Islet of Langerhans (tissue), 1 donor: ENCODE measurements around the gene SRC.
"Not testable (repeated sequence)": the region's sequence is repeated elsewhere in the genome, so short reads cannot be mapped to it uniquely, and the experiment has no call there.

Experiments
- FAIRE-seq: peaks from one replicate; lab custom pipeline; 2011; peaks lifted over from hg19 to GRCh38; lab: Jason Lieb, UNC

The SRC gene

DNA sequence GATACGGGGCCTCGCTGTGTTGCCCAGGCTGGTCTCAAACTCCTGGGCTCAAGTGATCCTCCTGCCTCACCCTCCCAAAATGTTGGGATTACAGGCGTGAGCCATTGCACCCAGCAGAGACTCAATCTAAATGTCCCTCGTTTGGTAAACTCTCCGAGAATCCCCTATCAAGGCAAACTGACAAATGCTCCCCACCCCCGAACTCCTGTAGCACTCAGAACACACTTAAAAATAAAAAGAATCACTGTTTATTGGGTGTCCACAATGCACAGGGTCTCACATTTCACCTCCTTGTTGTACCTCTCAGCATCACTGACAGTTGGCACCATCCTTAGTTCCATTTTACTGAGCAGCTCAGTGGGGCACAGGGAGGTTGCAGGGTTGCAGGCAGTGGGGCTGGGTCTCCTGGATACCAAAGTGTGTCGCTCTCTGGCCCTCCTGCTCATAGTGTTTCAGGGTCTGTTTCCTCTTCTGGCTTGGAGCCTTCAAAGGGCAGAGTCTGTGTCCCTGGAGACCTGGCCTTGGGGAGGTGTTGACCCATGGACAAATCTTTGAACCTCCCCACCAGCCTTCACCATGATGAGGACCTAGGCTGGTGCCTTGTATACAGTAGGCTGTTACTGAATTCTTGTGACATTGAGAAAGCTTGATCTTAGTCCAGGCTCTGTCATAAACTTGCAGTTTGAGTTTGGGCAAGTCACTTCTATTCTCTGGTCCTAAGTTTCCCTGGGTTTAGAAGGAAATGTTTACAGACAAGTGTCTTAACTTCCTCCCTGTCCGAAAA, 8.5 kb upstream of the SRC start:
- FAIRE-seq: no peak

DNA sequence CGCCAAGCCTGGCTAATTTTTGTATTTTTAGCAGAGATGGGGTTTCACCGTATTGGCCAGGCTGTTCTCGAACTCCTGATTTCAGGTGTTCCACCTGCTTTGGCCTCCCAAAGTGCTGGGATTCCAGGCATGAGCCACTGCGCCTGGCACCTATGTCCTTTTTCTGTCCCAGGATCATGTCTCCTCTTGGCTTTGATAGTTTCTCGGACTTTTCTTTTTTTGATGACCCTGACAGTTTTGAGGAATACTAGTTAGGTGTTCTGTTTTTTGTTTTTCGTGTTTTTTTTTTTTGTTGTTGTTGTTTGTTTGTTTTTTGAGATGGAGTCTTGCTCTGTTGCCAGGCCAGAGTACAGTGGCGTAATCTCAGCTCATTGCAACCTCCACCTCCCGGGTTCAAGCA, 7.6 kb upstream of the SRC start:
- FAIRE-seq: not testable (repeated sequence)

DNA sequence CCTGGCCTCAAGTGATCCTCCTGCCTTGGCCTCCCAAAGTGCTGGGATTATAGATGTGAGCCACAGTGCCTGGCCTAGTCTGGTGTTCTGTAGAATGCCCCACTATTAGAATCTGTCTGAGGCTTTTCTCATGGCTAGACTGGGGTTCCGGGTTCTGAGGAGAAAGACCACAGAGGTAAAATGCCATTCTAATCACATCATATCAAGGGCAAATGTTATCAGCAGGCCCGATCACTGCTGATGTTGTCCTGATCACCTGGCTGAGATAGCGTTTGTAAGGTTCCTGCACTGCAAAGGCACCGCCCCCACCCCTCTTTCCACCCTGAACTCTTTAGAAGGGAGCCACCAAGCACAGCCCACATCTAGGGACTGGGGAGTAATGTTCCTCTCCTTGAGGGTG, 6.7 kb upstream of the SRC start:
- no peak for FAIRE-seq

DNA sequence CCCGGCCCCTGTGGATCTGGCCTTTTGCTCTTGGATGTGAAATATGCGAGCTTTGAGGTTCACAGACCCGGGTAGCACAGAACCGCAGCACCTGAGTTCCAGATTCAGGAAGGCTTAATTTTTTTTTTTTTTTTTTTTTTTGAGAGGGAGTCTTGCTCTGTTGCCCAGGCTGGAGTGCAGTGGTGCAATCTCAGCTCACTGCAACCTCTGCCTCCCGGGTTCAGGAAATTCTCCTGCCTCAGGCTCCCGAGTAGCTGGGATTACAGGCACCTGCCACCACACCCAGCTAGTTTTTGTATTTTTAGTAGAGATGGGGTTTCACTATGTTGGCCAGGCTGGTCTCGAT, 6.2 kb upstream of the SRC start:
- not testable (repeated sequence) for FAIRE-seq

DNA sequence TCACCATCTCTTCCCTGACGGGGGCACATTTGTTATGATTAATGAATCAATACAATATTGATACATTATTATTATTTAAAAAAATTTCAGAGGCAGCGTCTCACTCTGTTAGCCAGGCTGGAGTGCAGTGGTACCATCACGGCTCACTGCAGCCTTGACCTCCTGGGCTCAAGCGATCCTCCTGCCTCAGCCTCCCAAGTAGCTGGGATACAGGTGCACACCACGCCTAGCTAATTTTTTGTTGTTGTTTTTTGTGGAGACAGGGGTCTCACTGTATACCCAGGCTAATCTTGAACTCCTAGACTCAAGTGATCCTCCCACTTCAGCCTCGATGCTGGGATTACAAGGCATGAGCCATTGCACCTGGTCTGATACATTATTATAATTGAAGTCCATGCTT, 4.9 kb upstream of the SRC start:
- FAIRE-seq: no peak

DNA sequence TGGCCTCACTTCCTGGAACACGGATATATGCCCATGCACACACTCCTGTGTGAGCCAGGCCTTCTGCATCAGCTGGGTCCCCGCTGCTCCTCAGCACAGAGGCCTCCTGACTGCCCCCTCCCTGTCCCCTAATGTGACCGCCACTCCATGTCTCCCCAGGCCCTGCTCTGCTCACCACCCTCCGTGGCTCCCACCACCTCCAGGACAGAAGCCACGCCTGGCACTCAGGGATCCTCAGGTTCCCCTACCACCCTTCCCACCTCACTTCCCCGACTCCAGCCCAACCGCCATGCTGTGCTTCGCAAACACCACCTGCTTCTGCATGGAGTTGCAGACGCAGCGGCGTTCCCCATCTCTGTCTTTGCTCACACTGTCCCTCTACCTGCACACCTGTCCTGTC, 4.3 kb upstream of the SRC start:
- FAIRE-seq: no peak

DNA sequence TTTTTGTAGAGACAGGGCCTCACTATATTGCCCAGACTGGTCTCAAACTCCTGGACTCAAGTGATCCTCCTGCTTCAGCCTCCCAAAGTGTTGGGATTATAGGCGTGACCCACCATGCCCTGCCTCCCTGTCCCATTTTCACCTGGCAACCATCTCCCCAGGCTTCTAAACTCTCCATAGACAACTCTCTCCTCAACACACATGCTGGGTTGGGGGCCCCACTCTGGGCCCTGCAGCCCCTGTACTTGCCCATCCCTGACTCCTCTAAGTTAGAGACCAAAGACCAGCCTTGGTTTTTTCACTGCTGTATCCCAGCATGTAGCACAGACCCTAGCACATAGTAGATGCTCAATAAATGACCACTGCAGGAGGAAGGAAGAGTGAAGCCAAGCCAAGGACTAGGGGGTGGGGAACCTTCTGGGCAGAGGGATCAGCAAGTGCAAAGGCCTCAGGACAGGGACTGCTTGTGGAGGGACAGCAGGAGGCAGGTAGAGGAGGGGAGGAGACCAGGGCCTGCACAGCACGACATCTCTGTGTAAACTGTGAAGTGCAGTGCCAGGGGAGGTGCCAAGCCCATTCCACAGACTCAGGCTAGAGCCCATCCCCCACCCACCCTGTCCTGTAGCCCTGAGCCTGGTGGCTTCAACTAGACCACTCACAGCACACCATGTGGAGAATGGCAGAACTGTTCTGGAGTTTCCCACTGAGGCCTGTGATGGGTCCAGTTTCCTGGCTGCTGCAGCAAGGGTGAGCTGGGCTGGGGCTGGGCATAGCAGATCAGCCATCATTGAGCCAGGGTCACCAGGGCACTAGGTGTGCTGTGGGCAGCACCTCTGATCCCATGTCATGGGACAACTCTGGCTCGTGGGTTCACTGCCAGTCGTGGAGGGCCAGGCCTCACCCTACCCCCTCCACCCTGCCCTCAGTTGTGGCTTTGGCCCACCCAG, 3.4 kb upstream of the SRC start:
- FAIRE-seq: no peak

DNA sequence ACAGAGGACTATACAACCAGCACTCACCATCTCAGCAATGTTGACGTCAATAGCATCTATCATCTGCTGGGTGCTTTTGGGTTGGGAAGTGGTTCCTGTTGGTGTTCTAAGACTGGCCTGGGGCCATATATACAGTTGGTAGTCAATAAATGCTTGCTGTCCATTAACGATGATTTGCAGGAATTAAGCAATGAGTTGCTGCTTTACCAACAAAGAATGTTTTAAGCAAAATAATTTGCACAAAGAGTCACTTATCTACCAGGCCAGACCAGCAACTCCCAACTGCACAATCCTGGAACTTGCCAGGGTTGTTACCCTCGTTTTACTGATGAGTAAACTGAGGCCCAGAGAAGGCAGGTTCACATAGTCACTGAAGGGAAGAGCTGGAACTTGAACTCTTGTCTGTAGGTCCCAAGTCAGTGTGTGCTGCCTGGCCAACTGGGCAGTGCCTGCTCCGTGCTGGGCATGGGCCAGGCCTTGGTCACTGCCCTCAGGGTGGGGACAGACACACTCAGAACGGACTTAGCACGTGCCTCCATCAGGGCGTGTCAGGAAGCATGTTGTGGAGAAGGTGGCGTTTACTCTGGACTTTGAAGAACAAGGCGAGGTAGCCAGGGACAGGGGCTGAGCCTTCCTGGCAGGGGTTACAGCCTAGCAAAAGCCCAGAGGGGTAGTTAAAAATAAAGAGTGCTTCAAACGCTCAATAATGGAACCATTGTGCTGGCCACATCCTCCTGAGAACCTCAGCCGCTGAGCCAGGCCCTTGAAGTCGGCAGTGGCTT, 2.5 kb upstream of the SRC start:
- FAIRE-seq: no peak

DNA sequence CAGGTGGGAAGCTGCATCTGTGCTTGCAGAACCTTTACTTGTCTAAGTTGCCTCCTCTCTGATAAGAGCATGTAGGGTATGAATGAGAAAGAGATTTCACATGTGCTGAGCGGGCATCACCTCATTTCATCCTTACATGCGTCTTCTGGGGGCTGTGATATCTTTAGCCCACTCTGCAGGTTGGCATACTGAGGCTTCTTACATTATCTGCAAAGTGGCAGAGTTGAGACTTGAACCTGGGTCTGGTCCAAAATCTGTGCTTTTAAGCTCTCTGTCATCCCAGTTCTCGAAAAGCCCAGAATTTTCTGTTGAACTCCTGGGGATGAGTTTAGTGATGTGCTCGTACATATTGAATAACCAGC, 2.0 kb upstream of the SRC start:
- no peak for FAIRE-seq

DNA sequence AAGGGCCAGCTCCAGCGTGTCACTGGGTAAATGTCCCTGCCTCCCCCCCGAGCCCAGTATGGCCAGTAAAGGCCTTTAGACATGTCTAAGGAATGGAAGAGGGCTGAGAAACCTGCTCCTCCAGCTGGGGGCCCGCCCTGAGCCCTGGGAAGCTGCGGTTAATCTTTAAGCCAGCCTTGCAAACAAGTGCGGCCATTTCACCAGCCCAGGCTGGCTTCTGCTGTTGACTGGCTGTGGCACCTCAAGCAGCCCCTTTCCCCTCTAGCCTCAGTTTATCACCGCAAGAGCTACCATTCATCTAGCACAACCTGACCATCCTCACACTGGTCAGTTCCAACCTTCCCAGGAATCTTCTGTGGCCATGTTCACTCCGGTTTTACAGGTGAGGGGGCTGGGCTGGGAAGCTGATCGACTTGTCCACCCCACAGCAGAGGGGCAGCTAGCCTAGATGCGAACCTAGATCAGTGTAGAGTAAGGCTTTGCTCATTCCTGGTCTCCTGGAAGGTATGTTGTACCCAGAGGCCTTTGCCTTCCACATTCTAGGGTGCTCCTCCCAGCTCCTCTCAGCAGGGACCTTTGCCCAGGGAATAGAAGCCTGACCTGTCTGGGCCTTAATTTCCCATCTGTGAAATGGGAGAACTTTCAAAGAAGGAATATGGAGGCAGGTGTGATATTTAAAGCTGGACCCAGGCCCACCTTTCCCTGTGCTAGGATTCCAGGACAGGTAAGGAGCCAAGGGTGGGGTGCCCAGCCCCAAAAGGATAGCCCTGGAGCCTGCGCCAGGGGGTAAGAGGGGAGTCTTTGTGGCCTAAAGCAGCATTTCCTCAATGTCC, 1.2 kb upstream of the SRC start:
- no peak for FAIRE-seq

DNA sequence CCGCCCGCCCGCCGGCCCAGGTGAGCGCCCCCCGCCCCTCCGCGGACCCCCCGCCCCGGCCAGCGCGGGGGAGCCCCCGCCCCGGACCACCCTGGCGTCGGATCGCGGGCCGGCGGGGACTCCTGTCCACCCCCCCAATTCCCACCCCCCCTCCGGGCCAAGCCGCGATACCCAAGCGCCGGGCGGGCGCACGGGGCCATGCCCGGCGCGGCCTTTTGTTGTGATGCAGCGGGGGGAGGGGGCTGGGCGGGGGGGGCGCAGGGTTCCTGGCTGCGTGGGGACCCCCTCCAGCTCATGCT, 245 bp downstream of the SRC start:
- FAIRE-seq: no peak

DNA sequence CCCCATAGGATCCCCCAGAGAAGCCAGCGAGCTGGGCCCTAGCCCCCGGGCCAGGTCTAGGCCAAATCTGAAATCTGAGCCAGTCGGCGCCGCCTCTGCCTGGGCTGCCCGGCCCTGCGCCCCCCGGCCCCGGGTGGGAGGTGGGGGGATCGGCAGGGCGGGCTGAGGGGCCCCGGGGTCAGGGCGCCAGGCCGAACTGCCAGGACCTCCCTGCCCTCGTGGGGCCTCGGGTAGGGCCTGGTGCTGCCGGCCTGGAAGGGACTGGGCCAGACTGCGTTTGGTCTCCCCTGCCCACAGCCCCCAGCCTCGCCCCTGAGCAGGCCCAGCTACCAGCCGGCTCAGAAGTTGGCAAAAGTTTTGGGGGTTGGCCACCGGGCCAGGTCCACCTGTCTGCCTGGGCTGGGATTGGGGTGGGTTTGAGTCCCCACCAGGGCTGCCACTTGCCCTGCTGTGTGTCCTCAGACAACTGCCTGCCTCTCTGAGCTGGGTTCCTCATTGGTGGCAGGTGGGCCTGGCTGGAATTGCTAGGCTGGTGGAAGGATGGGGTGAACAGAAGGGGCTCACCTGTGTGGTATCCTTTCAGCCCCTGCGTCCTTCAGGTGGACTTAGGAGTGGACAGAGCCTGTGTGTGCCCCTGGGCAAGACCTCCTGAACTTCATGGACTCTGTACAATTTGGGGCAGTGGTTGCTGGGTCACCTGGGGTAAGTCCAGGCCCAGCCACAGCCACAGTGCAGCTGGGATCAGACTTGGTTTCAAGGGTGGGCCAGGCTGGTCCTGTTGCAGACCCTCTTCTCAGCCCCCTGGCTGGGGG, 801 bp downstream of the SRC start:
- FAIRE-seq: no peak

DNA sequence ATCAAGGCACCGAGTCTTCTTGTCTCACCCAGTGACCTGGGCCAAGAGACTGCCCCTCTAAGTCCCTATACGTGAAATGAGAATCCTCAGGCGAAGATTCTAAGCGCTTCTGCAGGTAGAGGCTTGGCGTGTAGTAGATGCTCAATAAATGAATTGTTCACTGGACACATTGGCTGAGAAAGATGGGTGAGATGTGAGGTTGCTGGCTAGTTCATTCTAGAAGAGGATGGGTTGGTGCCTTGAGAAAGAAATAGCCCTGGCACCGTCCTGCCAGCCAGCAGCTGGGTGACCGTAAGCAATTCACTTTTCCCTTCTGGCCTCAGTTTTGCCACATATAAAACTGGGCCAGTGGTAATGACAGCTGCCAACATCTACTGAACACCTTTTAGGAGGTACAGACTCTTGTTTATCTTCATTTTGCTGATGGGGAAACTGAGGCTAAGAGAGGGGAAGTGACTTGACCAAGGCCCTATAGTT, 1.4 kb downstream of the SRC start:
- FAIRE-seq: no peak

DNA sequence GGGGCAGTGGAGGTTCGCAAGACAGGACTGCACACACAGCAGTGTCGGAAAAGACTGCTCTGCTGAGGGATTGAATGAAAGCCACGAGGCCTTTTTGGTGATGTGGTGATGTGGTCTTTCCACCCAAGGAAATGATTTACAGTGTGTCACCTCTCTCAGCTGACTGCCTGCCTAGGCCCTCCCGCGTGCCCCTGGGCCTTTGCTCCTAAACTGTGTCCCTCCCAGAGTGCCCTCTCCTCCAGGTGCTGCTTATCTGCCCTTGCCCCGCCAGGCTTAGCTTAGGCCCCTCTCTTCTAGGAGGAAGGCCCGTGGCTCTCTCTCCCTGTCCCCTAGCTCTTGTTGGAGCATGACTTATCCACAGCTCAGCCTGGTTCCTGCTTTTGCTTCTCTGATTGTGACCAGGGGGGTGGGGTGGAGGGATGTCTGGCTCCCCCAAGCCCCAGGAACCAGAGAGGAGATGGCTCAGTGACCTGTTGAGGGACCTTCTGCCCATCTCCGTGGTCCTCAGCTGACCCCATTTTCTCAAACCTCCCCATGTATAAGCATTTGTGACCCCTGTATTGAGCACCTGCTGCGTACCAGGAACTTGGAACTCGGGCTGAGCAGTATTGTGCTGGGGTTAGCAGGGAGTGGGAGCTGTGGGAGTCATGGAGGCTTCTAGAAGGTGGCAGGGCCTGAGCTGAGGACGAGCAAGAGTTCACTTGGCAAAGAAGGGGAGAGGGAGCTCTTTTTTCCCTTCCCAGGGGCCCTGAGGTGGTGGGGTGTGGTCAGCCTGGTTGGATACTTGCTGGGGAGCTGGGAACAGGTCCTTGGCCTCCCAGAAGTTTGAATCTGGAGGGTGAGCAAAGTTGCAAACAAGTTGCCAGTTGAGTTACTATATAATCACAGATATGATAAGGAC, 2.2 kb downstream of the SRC start:
- no peak for FAIRE-seq

DNA sequence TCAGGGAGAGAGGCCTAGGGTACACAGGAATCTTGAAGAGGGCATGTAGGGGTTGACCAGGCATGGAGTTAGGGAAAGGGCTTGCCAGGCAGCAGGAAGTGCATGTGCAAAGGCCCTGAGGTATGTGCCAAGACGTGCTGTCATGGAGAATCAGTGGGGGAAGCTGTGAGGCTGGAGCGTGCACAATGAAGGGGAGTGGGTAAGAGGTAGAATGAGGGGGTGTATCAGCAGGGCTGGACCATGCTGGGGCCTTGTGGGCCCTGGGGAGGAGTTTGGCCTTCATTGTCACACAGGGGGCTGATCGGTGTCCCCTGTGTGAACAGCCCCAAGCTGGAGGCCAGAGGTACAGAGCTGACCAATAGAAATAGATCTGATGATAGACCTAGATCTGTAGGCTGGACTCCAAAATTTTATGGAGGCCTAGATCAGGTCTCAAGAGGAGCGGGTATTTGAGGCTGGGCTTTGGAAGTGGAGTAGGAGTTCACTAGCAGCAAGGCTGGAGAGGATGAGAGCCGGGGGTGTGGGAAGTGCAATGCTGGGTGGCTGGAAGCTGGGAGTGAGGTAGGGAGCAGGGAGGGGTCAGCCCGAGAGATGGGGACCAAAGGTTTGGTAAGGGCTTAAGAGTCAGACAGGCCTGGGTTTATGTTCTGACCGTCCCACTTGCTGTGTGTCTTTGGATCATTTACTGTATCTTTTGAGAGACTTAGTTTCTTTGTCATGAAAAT, 3.0 kb downstream of the SRC start:
- FAIRE-seq: no peak

DNA sequence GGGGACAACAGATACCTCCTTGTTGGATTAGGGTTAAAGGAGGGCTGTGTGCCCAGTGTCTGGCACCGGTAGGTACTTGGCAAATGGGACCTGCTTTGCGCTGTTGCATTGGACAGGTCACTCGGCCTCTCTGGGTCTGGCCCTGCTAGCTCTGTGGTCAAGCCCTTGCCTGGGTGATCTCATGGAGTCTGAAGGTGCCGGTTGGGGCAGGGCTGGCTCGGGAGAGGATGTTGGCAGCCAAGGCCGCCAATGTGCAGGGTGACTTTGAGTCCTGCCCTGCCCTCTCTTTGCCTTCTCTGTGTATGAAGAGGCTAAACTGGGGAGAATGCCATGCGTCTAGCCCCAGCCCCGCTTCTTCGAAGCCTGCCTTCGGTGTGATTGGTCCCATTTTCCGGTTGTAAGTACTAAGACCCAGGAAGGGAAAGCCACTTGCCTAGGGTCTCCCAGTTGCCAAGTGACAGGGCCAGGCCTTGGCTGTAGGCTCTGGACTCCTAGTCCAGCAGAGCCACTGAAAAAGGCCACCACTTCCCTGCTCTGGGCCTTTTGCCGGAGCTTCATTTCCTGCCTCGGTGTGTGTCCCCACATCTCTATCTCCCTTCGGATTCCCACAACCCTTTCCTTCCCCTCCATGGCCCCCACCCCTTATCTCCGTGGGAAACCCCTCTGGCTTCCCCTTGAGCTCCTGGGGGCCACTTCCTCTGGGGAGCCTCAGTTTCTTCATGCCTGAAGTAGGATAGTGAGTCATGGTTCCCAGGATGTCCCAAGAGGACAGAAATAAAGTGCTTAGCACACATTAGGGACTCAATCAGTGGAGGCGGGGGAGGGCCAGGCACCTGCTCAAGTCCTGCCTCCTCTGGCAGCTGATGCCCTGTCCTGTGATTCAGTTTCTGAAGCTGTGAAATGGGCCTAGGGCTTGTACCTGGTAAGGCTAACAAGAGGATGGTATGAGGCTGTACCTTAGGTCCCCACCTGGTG, 3.9 kb downstream of the SRC start:
- FAIRE-seq: no peak

DNA sequence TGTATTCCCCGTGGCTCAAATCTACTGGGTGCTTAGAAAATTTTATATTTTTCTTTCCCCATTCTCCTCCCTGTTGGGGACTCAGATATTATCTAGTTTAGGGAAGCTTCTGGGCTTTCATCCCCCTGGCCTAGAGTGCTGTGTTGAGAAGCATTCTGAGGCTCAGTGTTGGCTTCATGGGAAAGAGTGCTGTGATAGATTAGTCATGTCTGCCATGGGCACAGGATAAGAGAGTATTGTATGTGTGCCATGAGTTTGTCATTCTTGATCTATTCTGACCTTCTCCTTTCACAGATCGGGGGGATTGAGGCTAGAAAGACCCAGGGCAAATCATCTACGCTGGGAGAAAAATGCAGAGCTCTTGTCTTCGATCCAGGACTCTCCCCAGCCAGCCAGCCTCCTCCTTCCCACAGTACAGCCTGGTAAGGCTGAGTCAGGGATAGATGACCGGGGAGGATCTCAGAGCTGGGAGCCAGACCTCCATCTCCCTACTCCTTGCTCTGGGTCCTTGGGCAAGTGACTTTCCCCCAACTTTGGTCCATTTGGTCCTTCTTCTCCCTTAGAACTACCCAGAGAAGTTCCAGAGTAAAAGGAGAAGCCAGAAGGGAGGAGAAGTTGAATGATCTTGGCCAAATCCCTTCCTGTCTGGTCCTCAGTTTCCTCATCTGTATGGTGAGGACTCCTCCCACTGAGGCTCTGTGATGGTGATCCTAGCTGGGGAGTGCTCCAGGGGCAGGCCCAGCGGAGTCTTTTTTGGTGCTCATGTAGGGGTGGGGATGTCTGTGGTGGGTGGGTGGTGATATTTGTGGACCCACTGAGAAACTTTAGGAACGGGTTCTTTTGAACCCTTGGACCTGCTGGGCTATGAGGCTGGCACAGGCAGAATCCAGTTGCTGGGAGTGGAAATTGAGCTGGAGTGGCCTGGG, 5.0 kb downstream of the SRC start:
- FAIRE-seq: no peak
